Colonic mucosa (tissue), 4 donors: ENCODE data around the gene UBQLN2. TPM values are rescaled to one million over a fixed set of nuclear protein-coding genes. Genes with fewer than 3 reads are reported as not detected.
A peak's percentile ranks its signal among the peaks of the same experiment; 100 is the strongest.
"Not testable (repeated sequence)": the region's sequence is repeated elsewhere in the genome, so short reads cannot be mapped to it uniquely, and the experiment has no call there.

ENCODE experiments used
- DNase-seq: peaks from one replicate; pipeline ENCODE4 v3.0.0-alpha.2; 2020
- H3K27ac ChIP-seq: fragments of 200-600 bp; one replicate; pipeline ENCODE4 v1.8.0; 2021
- H3K27me3 ChIP-seq: fragments of 200-600 bp; one replicate; pipeline ENCODE4 v1.8.0; 2021
- H3K36me3 ChIP-seq: fragments of 200-600 bp; one replicate; pipeline ENCODE4 v1.8.0; 2021
- H3K4me1 ChIP-seq: fragments of 200-600 bp; one replicate; pipeline ENCODE4 v1.8.0; 2021; ENCODE audit warnings: mild to moderate bottlenecking
- H3K4me3 ChIP-seq: fragments of 200-600 bp; one replicate; pipeline ENCODE4 v1.8.0; 2021
- H3K9ac ChIP-seq, 2 donors: one replicate each; pipeline ENCODE4 v1.7.0; 2013; ENCODE audit warnings: control low read depth in 2 of 2, low read depth in 2 of 2, low read length in 2 of 2
- H3K9me3 ChIP-seq: fragments of 200-600 bp; one replicate; pipeline ENCODE4 v1.8.0; 2021
- intact Hi-C: fragments of 100-400 bp; cut with DNase I; formaldehyde crosslinking; loops from one replicate; pipeline ENCODE4 v1.14.1; 2022
- total RNA-seq, 2 donors: library from RNA; stranded (reverse); fragmentation: NEBNext Ultra II Directional in 1 of 2; extraction: Animal tissue kit (Norgen Biotek cat#: 25700) in 1 of 2; gene quantifications; one replicate each; pipeline ENCODE4 v1.2.1, GENCODE V29; 2021
- TF ChIP-seq, protein P1 (sequence below): fragments of 200-600 bp; IDR thresholded peaks from one replicate; pipeline ENCODE4 v1.8.0; 2022; ENCODE audit warnings: antibody characterized with exemption, mild to moderate bottlenecking
- donor health status: healthy.
- donor health status: DM: no; HTN: no; CAD: no.
- donor health status: DM: no; HTN: no; CAD: no.

UBQLN2 gene
- total RNA-seq = 10 to 100 TPM; 25.8 to 28.9 TPM

DNA sequence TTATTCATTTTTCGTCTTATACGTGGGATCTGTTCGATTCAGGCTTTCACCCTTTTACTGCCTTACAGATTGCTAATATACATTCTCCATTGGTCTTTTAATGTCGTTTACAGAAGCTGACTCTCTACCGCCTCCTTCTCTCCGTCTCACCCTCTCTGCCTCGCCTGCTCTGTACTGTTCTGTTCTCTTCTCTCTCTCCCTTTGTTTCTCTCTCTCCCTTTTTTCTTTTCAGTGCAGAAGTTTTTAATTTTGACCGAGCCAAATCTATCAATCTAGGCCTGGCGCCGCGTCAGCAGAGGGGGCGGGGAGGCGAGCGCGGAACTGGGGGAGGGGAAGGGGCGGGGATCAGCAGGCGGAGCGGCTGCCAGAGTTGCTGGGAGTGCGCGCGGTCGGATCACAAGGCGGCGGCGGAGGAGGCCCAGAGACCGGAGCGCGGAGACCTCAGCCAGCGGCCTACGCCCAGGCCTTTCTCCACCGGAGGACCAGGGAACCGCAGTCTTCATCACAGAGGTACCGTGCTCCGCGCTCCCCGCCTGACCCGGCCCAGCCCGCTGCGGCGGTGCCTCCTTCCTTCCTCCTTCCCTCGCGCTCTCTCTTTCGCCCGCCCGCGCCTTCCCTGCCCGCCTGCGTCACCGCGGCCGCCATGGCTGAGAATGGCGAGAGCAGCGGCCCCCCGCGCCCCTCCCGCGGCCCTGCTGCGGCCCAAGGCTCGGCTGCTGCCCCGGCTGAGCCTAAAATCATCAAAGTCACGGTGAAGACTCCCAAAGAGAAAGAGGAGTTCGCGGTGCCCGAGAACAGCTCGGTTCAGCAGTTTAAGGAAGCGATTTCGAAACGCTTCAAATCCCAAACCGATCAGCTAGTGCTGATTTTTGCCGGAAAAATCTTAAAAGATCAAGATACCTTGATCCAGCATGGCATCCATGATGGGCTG is at the start of gene UBQLN2:
UBQLN2 (plus strand) TSS at position 397 of the 931 bp plus-strand sequence; CDS start at position 644, 247 bp downstream.
- intact Hi-C loops = no loop called here
- peak; percentile 82 for DNase-seq
- TF ChIP-seq, protein P1, sequence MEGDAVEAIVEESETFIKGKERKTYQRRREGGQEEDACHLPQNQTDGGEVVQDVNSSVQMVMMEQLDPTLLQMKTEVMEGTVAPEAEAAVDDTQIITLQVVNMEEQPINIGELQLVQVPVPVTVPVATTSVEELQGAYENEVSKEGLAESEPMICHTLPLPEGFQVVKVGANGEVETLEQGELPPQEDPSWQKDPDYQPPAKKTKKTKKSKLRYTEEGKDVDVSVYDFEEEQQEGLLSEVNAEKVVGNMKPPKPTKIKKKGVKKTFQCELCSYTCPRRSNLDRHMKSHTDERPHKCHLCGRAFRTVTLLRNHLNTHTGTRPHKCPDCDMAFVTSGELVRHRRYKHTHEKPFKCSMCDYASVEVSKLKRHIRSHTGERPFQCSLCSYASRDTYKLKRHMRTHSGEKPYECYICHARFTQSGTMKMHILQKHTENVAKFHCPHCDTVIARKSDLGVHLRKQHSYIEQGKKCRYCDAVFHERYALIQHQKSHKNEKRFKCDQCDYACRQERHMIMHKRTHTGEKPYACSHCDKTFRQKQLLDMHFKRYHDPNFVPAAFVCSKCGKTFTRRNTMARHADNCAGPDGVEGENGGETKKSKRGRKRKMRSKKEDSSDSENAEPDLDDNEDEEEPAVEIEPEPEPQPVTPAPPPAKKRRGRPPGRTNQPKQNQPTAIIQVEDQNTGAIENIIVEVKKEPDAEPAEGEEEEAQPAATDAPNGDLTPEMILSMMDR = no peak
- no peaks in the 10 kb centered on the region for H3K27me3 ChIP-seq
- no peaks in the 10 kb centered on the region for H3K4me1 ChIP-seq
- peak within 1 kb of the TSS; percentile 89 for H3K27ac ChIP-seq
- peak within 1 kb of the TSS; percentile 50 for H3K4me3 ChIP-seq
- H3K9me3 ChIP-seq = no peaks in the 10 kb centered on the region
- peak within 1 kb of the TSS; percentile 86 to 89 for H3K9ac ChIP-seq
- no peaks in the 10 kb centered on the region for H3K36me3 ChIP-seq

DNA sequence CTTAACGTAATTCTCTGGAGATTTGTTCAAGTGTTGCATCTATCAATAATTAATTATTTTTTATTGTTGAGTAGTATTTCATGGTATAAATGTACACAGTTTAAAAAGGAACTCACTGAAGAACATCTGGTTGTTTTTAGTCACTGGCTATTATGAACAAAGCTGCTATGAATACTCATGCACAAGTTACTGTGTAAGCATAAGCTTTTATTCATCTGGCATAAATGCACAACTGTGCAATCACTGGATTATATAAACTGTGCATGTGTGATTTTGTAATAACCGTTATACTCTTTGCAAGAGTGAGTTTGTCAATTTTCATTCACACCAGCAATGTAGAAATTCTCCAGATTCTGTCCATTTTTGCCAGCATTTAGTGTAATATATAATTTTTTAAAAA is 43.8 kb upstream of the UBQLN2 start:
- Histone ChIP-seq H3K36me3 (no peaks in the 10 kb centered on the region), H3K4me3 (no peak overlapping the region), H3K27me3 (no peaks in the 10 kb centered on the region), H3K27ac (no peak overlapping the region), H3K9me3 (no peaks in the 10 kb centered on the region), H3K4me1 (no peaks in the 10 kb centered on the region), H3K9ac (no peak overlapping the region)
- DNase-seq = no peak
- TF ChIP-seq, protein P1 = no peak
- intact Hi-C loops = no loop called here

DNA sequence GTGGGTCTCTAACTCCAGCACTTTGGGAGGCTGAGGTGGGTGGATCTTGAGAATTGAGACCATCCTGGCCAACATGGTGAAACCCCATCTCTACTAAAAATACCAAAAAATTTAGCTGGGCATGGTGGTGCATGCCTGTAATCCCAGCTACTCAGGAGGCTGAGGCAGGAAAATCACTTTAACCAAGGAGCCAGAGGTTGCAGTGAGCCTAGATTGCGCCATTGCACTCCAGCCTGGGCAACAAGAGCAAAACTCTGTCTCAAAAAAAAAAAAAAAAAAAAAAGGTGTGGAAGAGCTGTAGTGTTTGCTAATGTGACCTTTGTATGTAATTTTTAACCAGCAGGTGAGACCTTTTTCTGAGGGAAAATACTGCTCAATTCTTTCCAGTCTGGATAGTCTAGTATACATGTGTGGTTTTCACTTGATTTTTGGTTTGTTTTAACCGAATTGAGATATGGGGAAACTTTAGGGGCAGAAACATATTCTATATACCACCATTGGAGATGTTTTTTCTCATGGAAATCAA is 33.9 kb upstream of the UBQLN2 start:
- H3K9ac ChIP-seq, H3K4me3 ChIP-seq, H3K36me3 ChIP-seq, H3K4me1 ChIP-seq, H3K9me3 ChIP-seq, DNase-seq, H3K27me3 ChIP-seq, intact Hi-C loops, H3K27ac ChIP-seq: not testable (repeated sequence)

DNA sequence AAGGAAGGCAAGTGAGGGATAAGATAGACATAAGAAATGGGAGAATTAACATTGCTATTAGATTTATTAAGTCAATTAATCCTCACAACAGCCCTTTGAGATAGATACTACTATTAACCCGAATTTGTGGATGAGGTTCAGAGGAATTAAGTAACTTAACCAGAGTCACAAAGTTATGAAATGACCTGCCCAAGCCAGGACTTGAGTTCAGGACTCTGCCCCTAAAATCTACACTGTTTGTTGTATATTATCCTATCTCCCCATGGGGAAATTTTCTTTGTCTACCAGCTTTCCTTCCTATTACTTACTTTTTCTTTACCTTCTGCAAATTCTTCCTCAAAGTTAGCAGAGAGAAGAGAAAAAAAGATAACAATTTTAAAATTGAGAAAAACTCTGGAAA is 33.4 kb upstream of the UBQLN2 start:
- H3K4me3 ChIP-seq = no peak overlapping the region
- H3K4me1 ChIP-seq = no peaks in the 10 kb centered on the region
- H3K9me3 ChIP-seq = no peaks in the 10 kb centered on the region
- H3K27me3 ChIP-seq = no peaks in the 10 kb centered on the region
- intact Hi-C loops = no loop called here
- H3K27ac ChIP-seq = no peak overlapping the region
- TF ChIP-seq, protein P1 = no peak
- no peaks in the 10 kb centered on the region for H3K36me3 ChIP-seq
- no peak for DNase-seq
- no peak overlapping the region for H3K9ac ChIP-seq

DNA sequence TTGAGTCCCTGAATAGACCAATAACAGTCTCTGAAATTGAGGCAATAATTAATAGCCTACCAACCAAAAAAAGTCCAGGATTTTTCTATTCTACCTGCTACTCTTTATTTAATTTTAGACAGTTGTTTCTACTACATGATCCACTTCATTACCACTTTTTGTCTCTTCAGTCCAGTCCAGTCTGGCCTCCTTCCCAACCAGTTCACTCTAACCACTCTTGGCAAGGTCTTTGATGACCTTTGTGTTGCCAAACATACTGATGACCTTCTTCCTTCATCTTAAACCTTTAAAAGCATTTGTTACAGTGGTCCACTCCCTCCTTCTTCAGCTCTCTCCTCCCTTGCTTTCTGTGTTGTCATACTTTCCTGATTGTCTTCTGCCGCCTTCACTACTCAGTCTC is 12.8 kb upstream of the UBQLN2 start:
- no peaks in the 10 kb centered on the region for H3K36me3 ChIP-seq
- no peaks in the 10 kb centered on the region for H3K9me3 ChIP-seq
- no peak overlapping the region for H3K4me3 ChIP-seq
- intact Hi-C loops = no loop called here
- no peak overlapping the region for H3K9ac ChIP-seq
- TF ChIP-seq, protein P1 = no peak
- no peaks in the 10 kb centered on the region for H3K27me3 ChIP-seq
- H3K4me1 ChIP-seq = no peaks in the 10 kb centered on the region
- DNase-seq = no peak
- no peak overlapping the region for H3K27ac ChIP-seq

DNA sequence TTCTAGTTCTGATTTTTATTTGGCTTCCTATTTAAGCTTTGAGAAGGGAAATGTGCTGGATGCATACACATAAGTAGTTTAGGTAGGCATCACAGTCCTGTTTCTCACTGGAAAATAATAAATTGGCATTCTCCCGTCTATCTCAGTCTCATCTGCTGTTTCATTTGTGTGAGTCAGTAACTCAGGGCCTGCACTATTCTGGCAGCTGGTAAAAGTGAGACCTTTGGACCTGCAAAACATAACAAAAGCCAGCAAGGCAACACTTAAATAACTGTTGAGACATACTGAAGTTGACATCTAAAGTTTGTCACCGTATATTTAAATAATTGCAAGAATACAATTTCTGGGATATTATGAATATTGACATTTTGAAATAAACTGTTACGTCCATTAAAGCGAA is 8.6 kb upstream of the UBQLN2 start:
- intact Hi-C loops = no loop called here
- no peaks in the 10 kb centered on the region for H3K9me3 ChIP-seq
- H3K27ac ChIP-seq = no peak overlapping the region
- no peaks in the 10 kb centered on the region for H3K4me1 ChIP-seq
- no peak for DNase-seq
- TF ChIP-seq, protein P1 = no peak
- H3K36me3 ChIP-seq = no peaks in the 10 kb centered on the region
- H3K4me3 ChIP-seq = no peak overlapping the region
- no peak overlapping the region for H3K9ac ChIP-seq
- no peaks in the 10 kb centered on the region for H3K27me3 ChIP-seq
